Esophagus squamous epithelium (tissue), 4 donors: ENCODE data around the gene DOK4.

Source experiments
- POLR2A ChIP-seq, 4 donors: fragments of 450-650 bp; IDR thresholded peaks; one replicate each; pipeline ENCODE4 v1.6.1; 2017; ENCODE audit warnings: antibody characterized with exemption in 4 of 4, mild to moderate bottlenecking in 4 of 4, moderate library complexity in 3 of 4
- TF ChIP-seq, protein P1 (sequence below), 6 experiments: fragments of 450-650 bp in 4 of 6; fragments of 200-600 bp in 2 of 6; sonication (generic) in 2 of 6; IDR thresholded peaks; one replicate each; pipeline ENCODE4 v1.5.1; 2016 to 2019; ENCODE audit warnings: antibody characterized with exemption in 6 of 6, mild to moderate bottlenecking in 4 of 6, moderate library complexity in 4 of 6

DNA sequence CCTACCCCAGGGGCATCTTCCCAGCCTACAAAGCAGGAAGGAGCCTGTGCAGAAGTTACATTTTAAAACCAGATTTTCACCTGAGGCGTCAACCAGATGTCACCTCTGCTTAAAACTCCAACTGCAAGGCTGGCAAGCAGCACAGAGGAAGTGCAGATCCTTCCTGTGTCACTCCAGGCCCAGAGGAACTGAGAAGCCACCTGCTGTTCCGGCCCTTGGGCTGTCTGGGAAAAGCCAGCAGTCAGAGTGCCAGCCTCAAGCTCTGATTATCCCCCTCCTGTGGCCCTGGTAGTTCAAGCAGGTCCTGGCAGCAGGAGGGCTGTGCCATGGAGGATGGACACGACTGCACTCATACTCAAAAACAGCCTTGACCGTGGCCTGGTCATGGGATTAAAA, 13.6 kb downstream of the DOK4 start:
- no peak for TF ChIP-seq POLR2A (IDR thresholded peaks at IDR 0.05)
- TF ChIP-seq, protein P1, sequence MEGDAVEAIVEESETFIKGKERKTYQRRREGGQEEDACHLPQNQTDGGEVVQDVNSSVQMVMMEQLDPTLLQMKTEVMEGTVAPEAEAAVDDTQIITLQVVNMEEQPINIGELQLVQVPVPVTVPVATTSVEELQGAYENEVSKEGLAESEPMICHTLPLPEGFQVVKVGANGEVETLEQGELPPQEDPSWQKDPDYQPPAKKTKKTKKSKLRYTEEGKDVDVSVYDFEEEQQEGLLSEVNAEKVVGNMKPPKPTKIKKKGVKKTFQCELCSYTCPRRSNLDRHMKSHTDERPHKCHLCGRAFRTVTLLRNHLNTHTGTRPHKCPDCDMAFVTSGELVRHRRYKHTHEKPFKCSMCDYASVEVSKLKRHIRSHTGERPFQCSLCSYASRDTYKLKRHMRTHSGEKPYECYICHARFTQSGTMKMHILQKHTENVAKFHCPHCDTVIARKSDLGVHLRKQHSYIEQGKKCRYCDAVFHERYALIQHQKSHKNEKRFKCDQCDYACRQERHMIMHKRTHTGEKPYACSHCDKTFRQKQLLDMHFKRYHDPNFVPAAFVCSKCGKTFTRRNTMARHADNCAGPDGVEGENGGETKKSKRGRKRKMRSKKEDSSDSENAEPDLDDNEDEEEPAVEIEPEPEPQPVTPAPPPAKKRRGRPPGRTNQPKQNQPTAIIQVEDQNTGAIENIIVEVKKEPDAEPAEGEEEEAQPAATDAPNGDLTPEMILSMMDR (IDR thresholded peaks at IDR 0.05) = no peak
